H1 (cell line): ENCODE data around the gene CD247. TPM values are rescaled to one million over a fixed set of nuclear protein-coding genes. Genes with fewer than 3 reads are reported as not detected.

Experiments
- CTCF ChIA-PET: fragments of 300-600 bp; sonication (Branson Sonifier 250); formaldehyde crosslinking; loops from one replicate; lab custom pipeline; 2021; ENCODE audit not compliant: partially characterized antibody; lab: Charles Lee
- POLR2A ChIA-PET: fragments of 300-600 bp; sonication (Branson Sonifier 250); formaldehyde crosslinking; loops from one replicate; lab custom pipeline; 2021; ENCODE audit warnings: inconsistent platforms; ENCODE audit not compliant: partially characterized antibody; lab: Charles Lee
- DNase-seq, 2 experiments: peaks; one replicate each; pipeline versions ENCODE4 v3.0.0 to v3.0.0-alpha.2; 2010 to 2022; ENCODE audit warnings: low spot score in 2 of 2, low read depth in 1 of 2, mixed read lengths in 1 of 2
- FAIRE-seq: peaks from 2 replicates; lab custom pipeline; 2011; peaks lifted over from hg19 to GRCh38; lab: Jason Lieb, UNC
- H2AFZ ChIP-seq: 2 replicates; pipeline ENCODE4 v1.8.1; 2012; ENCODE audit warnings: low read length, inconsistent platforms
- H2AK5ac ChIP-seq: 2 replicates; pipeline ENCODE4 v1.6.1; 2013; ENCODE audit warnings: low read depth, low read length
- H2BK120ac ChIP-seq: replicated peaks from 2 replicates; pipeline ENCODE3; 2013; ENCODE audit warnings: low read depth, low read length, inconsistent platforms
- H2BK12ac ChIP-seq: 2 replicates; pipeline ENCODE4 v1.6.1; 2013; ENCODE audit warnings: low read depth, low read length
- H2BK15ac ChIP-seq: 2 replicates; pipeline ENCODE4 v1.6.1; 2013; ENCODE audit warnings: low read length
- H2BK20ac ChIP-seq: 2 replicates; pipeline ENCODE4 v1.6.1; 2013; ENCODE audit warnings: low read length
- H2BK5ac ChIP-seq: 2 replicates; pipeline ENCODE4 v1.6.1; 2013; ENCODE audit warnings: low read depth, low read length
- H3K14ac ChIP-seq: 2 replicates; pipeline ENCODE4 v1.6.1; 2013; ENCODE audit warnings: inconsistent platforms; ENCODE audit not compliant: insufficient read length
- H3K18ac ChIP-seq: 2 replicates; pipeline ENCODE4 v1.6.1; 2013; ENCODE audit warnings: low read length; ENCODE audit errors: extremely low read depth
- H3K23ac ChIP-seq: 2 replicates; pipeline ENCODE4 v1.6.1; 2013; ENCODE audit warnings: inconsistent platforms; ENCODE audit not compliant: insufficient read length
- H3K23me2 ChIP-seq: 2 replicates; pipeline ENCODE4 v1.6.1; 2013; ENCODE audit warnings: low read depth, low read length
- H3K27ac ChIP-seq: 2 replicates; pipeline ENCODE4 v1.6.1; 2011; ENCODE audit warnings: low read depth, low read length, inconsistent platforms
- H3K27me3 ChIP-seq, 4 experiments: replicated peaks in 1 of 4; 1 replicate in 1 of 4; 2 replicates in 3 of 4; pipeline versions ENCODE4 v1.6.1 to v1.8.1; 2011 to 2013; ENCODE audit warnings: low read length in 3 of 4, mild to moderate bottlenecking in 3 of 4, inconsistent platforms in 2 of 4, mixed read lengths in 2 of 4, moderate library complexity in 1 of 4; ENCODE audit not compliant: control insufficient read depth in 3 of 4, insufficient read depth in 3 of 4; ENCODE audit errors: extremely low read depth in 1 of 4
- H3K36me3 ChIP-seq, 4 experiments: 2 replicates each; pipeline versions ENCODE4 v1.6.1 to v1.8.1; 2011 to 2013; ENCODE audit warnings: mild to moderate bottlenecking in 4 of 4, low read length in 3 of 4, moderate library complexity in 2 of 4, control low read depth in 1 of 4, inconsistent platforms in 1 of 4; ENCODE audit not compliant: insufficient read depth in 4 of 4, control insufficient read depth in 2 of 4
- H3K4ac ChIP-seq: replicated peaks from 2 replicates; pipeline ENCODE3; 2013; ENCODE audit warnings: low read length, low read depth, mixed read lengths, inconsistent platforms; ENCODE audit not compliant: insufficient read length
- H3K4me1 ChIP-seq, 4 experiments: replicated peaks in 1 of 4; 1 replicate in 1 of 4; 2 replicates in 3 of 4; pipeline versions ENCODE4 v1.6.1 to v1.8.1; 2011 to 2013; ENCODE audit warnings: low read length in 3 of 4, inconsistent platforms in 2 of 4, mixed read lengths in 1 of 4; ENCODE audit not compliant: insufficient read depth in 4 of 4, control insufficient read depth in 3 of 4
- H3K4me2 ChIP-seq, 2 experiments: 2 replicates each; pipeline versions ENCODE4 v1.6.1 to v1.8.1; 2011 to 2013; ENCODE audit warnings: low read depth in 2 of 2, low read length in 2 of 2, control low read depth in 1 of 2, inconsistent platforms in 1 of 2, mild to moderate bottlenecking in 1 of 2; ENCODE audit not compliant: insufficient read depth in 1 of 2
- H3K4me3 ChIP-seq, 4 experiments: fragments of 200-600, 300-600 bp in 1 of 4; sonication (generic), shearing (Covaris generic), sonication (Bioruptor Twin) in 1 of 4; 2 replicates each; pipeline versions ENCODE4 v1.5.1 to v1.8.1; 2011 to 2016; ENCODE audit warnings: low read length in 4 of 4, low read depth in 3 of 4, control low read depth in 2 of 4, inconsistent platforms in 2 of 4, mild to moderate bottlenecking in 2 of 4, mixed read lengths in 1 of 4, moderate library complexity in 1 of 4; ENCODE audit not compliant: insufficient read depth in 2 of 4; ENCODE audit errors: extremely low read depth in 1 of 4
- H3K56ac ChIP-seq: replicated peaks from 2 replicates; pipeline ENCODE3; 2013; ENCODE audit warnings: low read depth, mild to moderate bottlenecking, mixed read lengths, low read length, inconsistent platforms; ENCODE audit not compliant: insufficient read length
- H3K79me1 ChIP-seq: 2 replicates; pipeline ENCODE4 v1.6.1; 2013; ENCODE audit warnings: low read depth, low read length, control low read depth
- H3K79me2 ChIP-seq, 2 experiments: 2 replicates each; pipeline versions ENCODE4 v1.6.1 to v1.8.1; 2012 to 2013; ENCODE audit warnings: low read length in 2 of 2, mild to moderate bottlenecking in 2 of 2, inconsistent platforms in 1 of 2; ENCODE audit not compliant: insufficient read depth in 2 of 2, control insufficient read depth in 1 of 2
- H3K9ac ChIP-seq, 4 experiments: replicated peaks in 1 of 4; 1 replicate in 1 of 4; 2 replicates in 3 of 4; pipeline versions ENCODE4 v1.6.1 to v1.8.1; 2011 to 2013; ENCODE audit warnings: low read depth in 3 of 4, low read length in 3 of 4, control low read depth in 2 of 4, mild to moderate bottlenecking in 2 of 4, moderate library complexity in 2 of 4, inconsistent platforms in 1 of 4; ENCODE audit errors: extremely low read depth in 1 of 4
- H3K9me3 ChIP-seq, 2 experiments: 2 replicates each; pipeline versions ENCODE4 v1.6.1 to v1.8.1; 2012 to 2013; ENCODE audit warnings: mild to moderate bottlenecking in 2 of 2, moderate library complexity in 2 of 2, control low read depth in 1 of 2, inconsistent platforms in 1 of 2, low read depth in 1 of 2, low read length in 1 of 2, mixed read lengths in 1 of 2; ENCODE audit not compliant: insufficient read depth in 2 of 2
- H4K20me1 ChIP-seq, 2 experiments: replicated peaks in 1 of 2; 2 replicates each; pipeline versions ENCODE3 to v1.8.1; 2011 to 2013; ENCODE audit warnings: inconsistent platforms in 2 of 2, low read length in 2 of 2, mild to moderate bottlenecking in 1 of 2; ENCODE audit not compliant: insufficient read depth in 2 of 2, control insufficient read depth in 1 of 2
- H4K5ac ChIP-seq: 2 replicates; pipeline ENCODE4 v1.6.1; 2013; ENCODE audit warnings: low read length, low read depth, mixed read lengths, inconsistent platforms; ENCODE audit not compliant: insufficient read length
- H4K8ac ChIP-seq: 2 replicates; pipeline ENCODE4 v1.8.0; 2013; ENCODE audit warnings: mild to moderate bottlenecking, moderate library complexity, low read length, inconsistent platforms; ENCODE audit not compliant: insufficient read depth; ENCODE audit errors: extremely low read depth
- H4K91ac ChIP-seq: replicated peaks from 2 replicates; pipeline ENCODE3; 2013; ENCODE audit warnings: low read length, mixed read lengths, inconsistent platforms; ENCODE audit not compliant: insufficient read length
- ATF2 ChIP-seq: IDR thresholded peaks from 2 replicates; pipeline ENCODE4 v1.6.1; 2012; ENCODE audit warnings: low read length, inconsistent platforms
- BRCA1 ChIP-seq: IDR thresholded peaks from 2 replicates; pipeline ENCODE4 v1.6.1; 2012; ENCODE audit warnings: low read depth, low read length, improper control_type of control experiment
- CEBPB ChIP-seq: IDR thresholded peaks from 2 replicates; pipeline ENCODE4 v1.6.1; 2012; ENCODE audit warnings: low read depth, low read length
- CHD2 ChIP-seq: IDR thresholded peaks from 2 replicates; pipeline ENCODE4 v1.6.1; 2012; ENCODE audit warnings: low read length, improper control_type of control experiment
- EGR1 ChIP-seq: IDR thresholded peaks from 2 replicates; pipeline ENCODE4 v1.6.1; 2011; ENCODE audit warnings: low read depth, low read length, borderline replicate concordance
- GABPA ChIP-seq: IDR thresholded peaks from 2 replicates; pipeline ENCODE4 v1.6.1; 2011; ENCODE audit warnings: mild to moderate bottlenecking, low read length, moderate library complexity, borderline replicate concordance; ENCODE audit not compliant: insufficient read depth
- JUND ChIP-seq: IDR thresholded peaks from 2 replicates; pipeline ENCODE4 v1.6.1; 2011; ENCODE audit warnings: mild to moderate bottlenecking, improper control_type of control experiment, low read length
- KDM1A ChIP-seq: fragments of 200-600, 300-600 bp; sonication (generic); IDR thresholded peaks from 2 replicates; pipeline ENCODE4 v1.7.1; 2016; ENCODE audit warnings: mild to moderate bottlenecking, low read length, borderline replicate concordance
- KDM5A ChIP-seq: fragments of 200-600 bp; IDR thresholded peaks from 2 replicates; pipeline ENCODE4 v1.7.1; 2012; ENCODE audit warnings: mild to moderate bottlenecking, low read length, inconsistent platforms, mixed read lengths
- MAX ChIP-seq: IDR thresholded peaks from 2 replicates; pipeline ENCODE4 v1.6.1; 2012; ENCODE audit warnings: inconsistent platforms
- NRF1 ChIP-seq: IDR thresholded peaks from 2 replicates; pipeline ENCODE4 v1.6.1; 2011; ENCODE audit warnings: mild to moderate bottlenecking, low read depth, low read length, improper control_type of control experiment
- SUZ12 ChIP-seq: fragments of 200-600 bp; sonication (generic); IDR thresholded peaks from 2 replicates; pipeline ENCODE4 v1.6.1; 2012; ENCODE audit warnings: mild to moderate bottlenecking, inconsistent platforms, low read length, moderate library complexity, mixed read lengths
- TCF12 ChIP-seq: IDR thresholded peaks from 2 replicates; pipeline ENCODE4 v1.6.1; 2011; ENCODE audit warnings: low read depth, mild to moderate bottlenecking, low read length
- WGBS, 2 experiments: shearing (Covaris generic) in 1 of 2; methylation state at CpG; one replicate each; pipeline versions ENCODE4 v1.1.6 to v1.1.7; 2013 to 2015; ENCODE audit warnings: low lambda C conversion rate in 2 of 2, mixed read lengths in 2 of 2, inconsistent platforms in 1 of 2, low coverage in 1 of 2, missing lambda C conversion rate in 1 of 2; ENCODE audit not compliant: insufficient replicate concordance in 2 of 2, insufficient coverage in 1 of 2, insufficient read length in 1 of 2; ENCODE audit errors: extremely low coverage in 1 of 2, missing lambda C conversion rate in 1 of 2; 5-methylcytosine and 5-hydroxymethylcytosine counted together
- polyA plus RNA-seq, 7 experiments: library from polyadenylated mRNA; depleted of rRNA in 3 of 7; stranded (reverse) in 5 of 7; unstranded in 2 of 7; fragments of >200 nt in 5 of 7; fragments of 200-250 nt in 2 of 7; gene quantifications; 1 replicate in 5 of 7; 2 replicates in 1 of 7; 4 replicates in 1 of 7; pipeline versions ENCODE4 v1.2.1 to v1.2.3, GENCODE V29; 2011 to 2013; ENCODE audit warnings: missing spikeins in 2 of 7, mixed read lengths in 2 of 7
- total RNA-seq: library from RNA; stranded (reverse); fragmentation: NEBNext Ultra II Directional; extraction: Animal tissue kit (Norgen Biotek cat#: 25700); gene quantifications from 2 replicates; pipeline ENCODE4 v1.2.1, GENCODE V29; 2021

Gene CD247
- total and polyA plus RNA-seq, 2 of the 8 experiments (the other 6 are each of a cell fraction or from before 2014, with no cell fraction given), result 2.0 to 2.2 TPM

GRCh38 chr1:167456926-167457325, 61.4 kb downstream of the CD247 start:
- Histone ChIP-seq H2BK5ac (no peak overlapping the region), H3K18ac (no peak overlapping the region), H3K36me3 (no peaks in the 10 kb centered on the region), H4K20me1 (no peaks in the 10 kb centered on the region), H3K9ac (no peak overlapping the region), H2BK15ac (no peak overlapping the region), H3K4me3 (no peak overlapping the region), H3K27ac (no peak overlapping the region), H3K23me2 (peaks cover 10% of the 10 kb centered on the region; the same call in 1 of the 2 replicates), H3K27me3 (peaks cover 0 to 28% (median 24%) of the 10 kb centered on the region in 4 experiments; a peak in 6 of 7 replicates), H2BK12ac (no peak overlapping the region), H4K5ac (no peak overlapping the region), H2BK20ac (peak overlapping the region; percentile 29; the same call in 1 of the 2 replicates), H2BK120ac (no peak overlapping the region), H3K56ac (no peak overlapping the region), H3K14ac (no peak overlapping the region), H3K79me2 (no peaks in the 10 kb centered on the region), H3K23ac (no peak overlapping the region), H4K8ac (no peak overlapping the region), H2AFZ (no peak overlapping the region), H2AK5ac (no peak overlapping the region), H3K79me1 (no peaks in the 10 kb centered on the region), H3K4ac (no peak overlapping the region), H4K91ac (no peak overlapping the region), H3K9me3 (no peaks in the 10 kb centered on the region), H3K4me1 (peaks cover 0 to 15% (median 4%) of the 10 kb centered on the region in 4 experiments; a peak in 6 of 7 replicates), H3K4me2 (no peak overlapping the region; a peak in 1 of 4 replicates)
- 84% methylated on average over 8 of the region's 8 CpGs; no CpG with 5 or more reads in 1 of the 2 experiments for WGBS, 2 experiments
- FAIRE-seq (no peak), DNase-seq (no peak)
- ChIA-PET CTCF (interaction anchor here (0.8 to 6.3 kb wide), 7 partner anchors 11 to 81 kb away, joined by 3 to 54 read pairs (median 7); no protein-coding TSS in a partner anchor), POLR2A (no interaction called here)
- TF ChIP-seq MAX, result no peak
- TF ChIP-seq JUND, result no peak
- no peak for TF ChIP-seq SUZ12
- no peak for TF ChIP-seq CHD2
- TF ChIP-seq ATF2, result no peak
- no peak for TF ChIP-seq BRCA1
- TF ChIP-seq CEBPB, result no peak
- TF ChIP-seq EGR1, result no peak
- TF ChIP-seq KDM1A, result no peak
- no peak for TF ChIP-seq GABPA
- TF ChIP-seq TCF12, result no peak
- TF ChIP-seq NRF1, result no peak
- TF ChIP-seq KDM5A, result no peak
